C4-2B (cell line): ENCODE measurements around the gene CD96.

ENCODE experiments used
- ZFX ChIP-seq: fragments of 450-650 bp; IDR thresholded peaks from 2 replicates; pipeline ENCODE4 v1.6.1; 2017
- TF ChIP-seq, protein P1 (sequence below): fragments of 450-650 bp; conservative IDR thresholded peaks from 2 replicates; pipeline ENCODE4 v1.5.1; 2017; ENCODE audit warnings: mild to moderate bottlenecking

DNA sequence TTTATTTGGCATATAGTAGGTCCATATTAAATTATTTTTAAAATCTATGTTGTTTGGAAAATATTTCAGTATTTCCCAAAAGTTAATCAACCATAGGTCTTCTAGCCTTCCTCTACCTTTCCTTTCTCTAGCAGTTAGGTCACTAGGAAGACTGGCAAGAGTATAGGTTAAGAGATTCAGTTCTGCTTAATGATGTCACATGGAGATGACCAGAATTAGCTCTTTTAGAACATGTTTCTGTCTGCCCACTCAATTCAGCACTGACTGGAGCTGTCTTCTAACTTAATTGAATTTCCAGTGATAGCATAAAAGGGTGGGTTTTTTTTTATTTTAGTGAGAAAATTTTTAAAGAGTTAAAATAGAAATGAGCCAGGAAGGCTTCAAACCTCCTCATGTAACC, 76.9 kb downstream of the CD96 start:
- TF ChIP-seq, protein P1, sequence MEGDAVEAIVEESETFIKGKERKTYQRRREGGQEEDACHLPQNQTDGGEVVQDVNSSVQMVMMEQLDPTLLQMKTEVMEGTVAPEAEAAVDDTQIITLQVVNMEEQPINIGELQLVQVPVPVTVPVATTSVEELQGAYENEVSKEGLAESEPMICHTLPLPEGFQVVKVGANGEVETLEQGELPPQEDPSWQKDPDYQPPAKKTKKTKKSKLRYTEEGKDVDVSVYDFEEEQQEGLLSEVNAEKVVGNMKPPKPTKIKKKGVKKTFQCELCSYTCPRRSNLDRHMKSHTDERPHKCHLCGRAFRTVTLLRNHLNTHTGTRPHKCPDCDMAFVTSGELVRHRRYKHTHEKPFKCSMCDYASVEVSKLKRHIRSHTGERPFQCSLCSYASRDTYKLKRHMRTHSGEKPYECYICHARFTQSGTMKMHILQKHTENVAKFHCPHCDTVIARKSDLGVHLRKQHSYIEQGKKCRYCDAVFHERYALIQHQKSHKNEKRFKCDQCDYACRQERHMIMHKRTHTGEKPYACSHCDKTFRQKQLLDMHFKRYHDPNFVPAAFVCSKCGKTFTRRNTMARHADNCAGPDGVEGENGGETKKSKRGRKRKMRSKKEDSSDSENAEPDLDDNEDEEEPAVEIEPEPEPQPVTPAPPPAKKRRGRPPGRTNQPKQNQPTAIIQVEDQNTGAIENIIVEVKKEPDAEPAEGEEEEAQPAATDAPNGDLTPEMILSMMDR = no peak
- TF ChIP-seq ZFX = no peak
